GOT3 (cell line): ENCODE data around the gene LRRC52.
"Not testable (repeated sequence)": the region's sequence is repeated elsewhere in the genome, so short reads cannot be mapped to it uniquely, and the experiment has no call there.

Experiments used
- DNase-seq: peaks from one replicate; lab custom pipeline; 2025; ENCODE audit warnings: mixed read lengths; lab: John Stamatoyannopoulos, UW

LRRC52 gene

GRCh38 chr1:165581926-165582325, 38.1 kb downstream of the LRRC52 start:
- DNase-seq, result no peak

DNA sequence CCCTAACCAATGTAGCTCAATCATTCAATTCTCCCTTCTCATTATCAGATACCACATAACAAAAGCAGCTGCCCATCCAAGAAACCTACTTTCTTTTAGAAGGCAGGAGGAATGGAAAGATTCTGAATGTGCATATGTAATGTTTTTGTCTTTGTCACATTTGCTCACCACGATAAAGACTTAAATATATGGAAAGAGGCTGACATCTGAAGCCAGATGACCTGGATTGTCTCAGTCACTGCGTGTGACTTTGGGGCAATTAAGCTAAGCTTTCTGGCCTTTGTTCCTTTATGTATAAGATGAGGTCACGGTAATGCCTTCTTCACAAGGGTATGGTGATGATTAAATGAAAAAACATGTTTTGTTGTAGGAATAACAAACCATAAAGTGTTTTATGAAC, 42.6 kb downstream of the LRRC52 start:
- no peak for DNase-seq

DNA sequence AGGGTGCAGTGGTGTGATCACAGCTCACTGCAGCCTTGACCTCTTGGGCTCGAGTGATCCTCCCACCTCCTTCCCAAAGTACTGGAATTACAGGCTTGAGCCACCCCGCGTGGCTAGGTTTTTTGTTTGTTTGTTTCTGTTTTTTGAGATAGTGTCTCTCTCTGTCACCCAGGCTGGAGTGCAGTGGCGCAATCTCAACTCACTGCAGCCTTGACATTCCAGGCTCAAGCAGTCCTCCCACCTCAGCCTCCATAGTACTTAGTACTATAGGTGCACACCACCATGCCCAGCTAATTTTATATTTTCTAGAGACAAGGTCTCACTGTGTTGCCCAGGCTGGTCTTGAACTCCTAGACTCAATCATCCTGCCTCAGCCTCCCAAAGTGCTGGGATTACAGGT, 47.6 kb downstream of the LRRC52 start:
- DNase-seq, result not testable (repeated sequence)

- DNase-seq, result peak; percentile 5
These were observed 49.4 kb downstream of the LRRC52 start for GRCh38 chr1:165592945-165593823.

GRCh38 chr1:165595246-165595938, 51.6 kb downstream of the LRRC52 start:
- DNase-seq, result no peak

DNA sequence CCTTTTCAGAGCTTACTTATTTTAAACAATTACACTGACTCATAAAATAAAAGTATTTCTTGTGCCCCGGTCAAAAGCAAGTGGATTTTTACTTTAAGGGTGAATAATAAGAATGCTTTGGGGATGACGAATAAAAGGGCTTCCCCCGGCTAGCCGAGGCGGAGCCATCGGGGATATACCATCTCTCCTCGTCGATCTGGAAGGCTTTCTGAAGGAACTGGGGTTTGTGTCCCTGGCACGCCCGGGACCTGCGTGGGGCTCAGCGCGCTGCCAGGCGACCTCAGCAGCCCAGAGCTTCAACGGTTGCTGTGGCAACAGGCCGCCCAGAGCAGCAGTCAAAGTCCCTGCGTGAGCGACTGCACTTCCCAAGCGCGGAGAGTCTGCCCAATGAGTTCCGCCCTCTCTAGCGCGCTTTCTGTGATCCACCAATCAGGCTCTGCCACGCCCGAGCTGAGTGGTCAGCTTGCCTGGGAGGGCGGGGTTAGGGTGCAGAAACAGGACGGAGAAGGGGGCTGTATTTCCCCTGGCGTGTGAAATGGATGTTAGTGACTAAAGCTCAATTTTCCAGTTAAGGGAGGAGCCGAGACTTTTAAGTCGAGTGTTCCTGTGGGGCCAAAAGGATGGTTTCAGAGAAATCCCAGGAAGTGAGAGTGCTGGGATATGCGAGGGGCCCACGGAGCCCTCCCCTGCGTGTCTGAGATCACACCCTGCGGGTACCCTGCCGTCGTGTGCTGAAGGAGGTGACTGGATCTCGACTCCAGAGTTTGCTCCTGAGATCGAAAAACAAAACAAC, 54.3 kb downstream of the LRRC52 start:
- DNase-seq, result peak; percentile 93

GRCh38 chr1:165598676-165599059, 54.9 kb downstream of the LRRC52 start:
- DNase-seq, result no peak

- DNase-seq, result no peak
These were observed 57.0 kb downstream of the LRRC52 start for GRCh38 chr1:165600793-165601192.

DNA sequence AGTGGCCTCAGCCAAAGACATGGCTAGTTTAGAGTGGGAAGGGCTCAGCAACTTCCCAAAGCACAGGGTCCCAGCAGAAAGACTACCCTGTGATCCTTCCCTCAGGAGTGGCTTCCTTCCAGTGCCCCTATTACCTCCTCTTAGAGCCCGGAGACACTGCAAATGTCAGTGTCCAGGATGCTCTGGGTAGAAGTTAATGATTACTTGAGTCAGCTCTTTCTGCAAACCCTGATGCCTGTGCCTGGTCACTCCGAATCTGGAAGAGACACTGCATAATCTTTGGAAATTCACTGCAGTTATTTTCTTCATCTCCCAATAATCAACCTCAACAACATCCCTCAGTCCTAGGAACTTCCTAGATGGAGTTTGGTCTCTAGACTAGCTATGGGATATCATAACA, 60.0 kb downstream of the LRRC52 start:
- no peak for DNase-seq

- DNase-seq, result no peak
These were observed 61.4 kb downstream of the LRRC52 start for GRCh38 chr1:165605246-165605645.

GRCh38 chr1:165606676-165607075, 62.9 kb downstream of the LRRC52 start:
- DNase-seq, result not testable (repeated sequence)

- no peak for DNase-seq
These were observed 67.1 kb downstream of the LRRC52 start for GRCh38 chr1:165610866-165611265.

- no peak for DNase-seq
These were observed 68.3 kb downstream of the LRRC52 start for GRCh38 chr1:165612062-165612461.
